Activated naive CD8-positive, alpha-beta T cell treated with anti-CD3 and anti-CD28 coated beads, Interleukin-2, amount 10 ng/mL, durations not matched to agents 7 days and 5 days (primary cell): Measurements from ENCODE around the gene CHD8. TPM values are rescaled to one million over a fixed set of nuclear protein-coding genes. Genes with fewer than 3 reads are reported as not detected.

ENCODE experiments used
- ATAC-seq: fragments of 150-1000 bp; cut with Tn5 transposase; one replicate; pipeline ENCODE4 v1.10.0; 2021; ENCODE audit warnings: low read depth, moderate library complexity
- POLR2A ChIA-PET: fragments of 350-600 bp; sonication (Branson Sonifier 250); formaldehyde crosslinking; loops from one replicate; lab custom pipeline; 2021; ENCODE audit warnings: antibody characterized with exemption; lab: Charles Lee
- DNase-seq: peaks from one replicate; pipeline ENCODE4 v3.0.0; 2021
- H3K27ac Mint-ChIP-seq: one replicate; pipeline ENCODE4 v1.8.0; 2022; ENCODE audit warnings: mild to moderate bottlenecking, mixed read lengths
- H3K27me3 Mint-ChIP-seq: one replicate; pipeline ENCODE4 v1.8.0; 2022; ENCODE audit warnings: mild to moderate bottlenecking, moderate library complexity, mixed read lengths
- H3K36me3 Mint-ChIP-seq: one replicate; pipeline ENCODE4 v1.8.0; 2021; ENCODE audit warnings: mild to moderate bottlenecking, mixed read lengths
- H3K4me1 Mint-ChIP-seq: one replicate; pipeline ENCODE4 v1.8.0; 2021; ENCODE audit warnings: mixed read lengths
- H3K4me3 Mint-ChIP-seq: one replicate; pipeline ENCODE4 v1.8.0; 2022; ENCODE audit warnings: mild to moderate bottlenecking, moderate library complexity, mixed read lengths
- H3K9me3 Mint-ChIP-seq: one replicate; pipeline ENCODE4 v1.8.0; 2021; ENCODE audit warnings: mixed read lengths
- total RNA-seq, 2 experiments: library from RNA; stranded (reverse); gene quantifications; one replicate each; pipeline ENCODE4 v1.2.3, GENCODE V29; 2021

Gene CHD8
- total RNA-seq, 2 experiments from 2014 or later = 128 to 133 TPM

DNA sequence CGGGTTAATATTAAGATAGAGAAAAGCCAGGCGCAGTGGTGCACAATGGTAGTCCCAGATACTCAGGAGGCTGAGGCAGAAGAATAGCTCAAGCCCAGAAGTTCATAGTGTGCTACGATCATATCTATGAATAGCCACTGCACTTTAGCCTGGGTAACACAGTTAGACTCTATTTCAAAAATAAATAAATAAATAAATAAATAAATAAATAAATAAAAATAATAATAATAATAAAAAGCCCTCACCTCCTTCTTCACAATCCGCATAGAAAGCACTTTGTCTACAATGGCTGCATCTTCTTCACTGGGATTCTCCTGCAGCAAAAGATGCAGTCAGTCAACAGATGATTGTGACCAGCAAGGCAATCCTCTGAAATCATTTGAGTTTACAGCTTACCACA lies 40.6 kb downstream of the CHD8 start:
- Mint-ChIP-seq H3K9me3 (no peaks in the 10 kb centered on the region), H3K4me1 (peaks cover 7% of the 10 kb centered on the region), H3K4me3 (no peak overlapping the region), H3K27me3 (no peaks in the 10 kb centered on the region), H3K27ac (no peak overlapping the region), H3K36me3 (peaks cover 37% of the 10 kb centered on the region)
- ATAC-seq = no peak
- DNase-seq = no peak
- POLR2A ChIA-PET = no interaction called here

DNA sequence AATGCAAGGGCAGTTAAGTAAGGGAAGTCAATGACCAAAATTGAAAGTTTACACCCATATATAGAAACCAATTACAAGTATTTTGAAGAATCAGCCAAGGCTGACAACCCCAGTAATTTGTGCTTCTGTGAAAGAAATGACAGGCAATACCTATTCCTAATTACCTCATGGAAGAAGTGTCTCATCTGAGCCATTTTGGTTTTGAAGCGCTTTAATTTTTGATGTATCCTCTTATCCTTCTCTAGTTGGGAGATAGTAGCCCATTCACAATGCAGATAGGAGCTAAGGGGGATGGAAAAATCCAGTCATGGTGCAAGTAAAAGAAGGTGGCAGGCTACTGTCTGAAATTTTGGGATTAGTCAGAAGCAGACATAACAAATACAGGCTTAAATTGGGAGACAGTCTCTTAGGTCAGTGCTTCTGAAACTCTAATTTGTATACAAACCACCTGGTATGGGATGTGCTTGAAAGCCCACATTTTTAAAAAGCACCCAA lies 41.7 kb downstream of the CHD8 start:
- Mint-ChIP-seq H3K4me3 (no peak overlapping the region), H3K27ac (peak overlapping the region; percentile 33), H3K36me3 (peaks cover 33% of the 10 kb centered on the region), H3K4me1 (peaks cover 3% of the 10 kb centered on the region), H3K27me3 (no peaks in the 10 kb centered on the region), H3K9me3 (no peaks in the 10 kb centered on the region)
- ATAC-seq = no peak
- POLR2A ChIA-PET = interaction anchor here (0.6 kb wide), 1 partner anchor 1417 kb away, joined by 3 read pairs; no protein-coding TSS in a partner anchor
- DNase-seq = no peak

DNA sequence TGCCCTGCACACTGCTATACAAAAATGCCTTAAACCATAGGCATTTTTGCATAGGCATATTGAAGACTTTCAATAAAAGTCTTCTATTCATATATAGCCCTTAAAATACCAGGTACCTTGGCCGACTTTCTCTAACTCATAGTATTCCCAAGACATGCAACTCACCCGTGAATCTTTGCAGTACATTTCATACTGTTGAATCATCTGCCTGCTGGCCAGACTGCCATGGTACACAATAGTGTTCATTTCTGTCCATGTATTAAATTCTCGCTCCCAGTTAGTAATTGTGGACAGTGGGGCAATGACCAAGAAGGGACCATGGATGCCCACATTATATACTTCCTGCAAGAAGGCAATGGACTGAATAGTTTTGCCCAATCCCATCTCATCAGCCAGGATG lies 47.8 kb downstream of the CHD8 start:
- H3K4me3 Mint-ChIP-seq = no peak overlapping the region
- H3K27ac Mint-ChIP-seq = no peak overlapping the region
- no peaks in the 10 kb centered on the region for H3K27me3 Mint-ChIP-seq
- H3K9me3 Mint-ChIP-seq = no peaks in the 10 kb centered on the region
- H3K36me3 Mint-ChIP-seq = peaks cover 32% of the 10 kb centered on the region
- H3K4me1 Mint-ChIP-seq = no peaks in the 10 kb centered on the region
- DNase-seq = no peak
- POLR2A ChIA-PET = interaction anchor here (2.3 kb wide), 1 partner anchor 24 kb away, joined by 7 read pairs; no protein-coding TSS in a partner anchor
- no peak for ATAC-seq

DNA sequence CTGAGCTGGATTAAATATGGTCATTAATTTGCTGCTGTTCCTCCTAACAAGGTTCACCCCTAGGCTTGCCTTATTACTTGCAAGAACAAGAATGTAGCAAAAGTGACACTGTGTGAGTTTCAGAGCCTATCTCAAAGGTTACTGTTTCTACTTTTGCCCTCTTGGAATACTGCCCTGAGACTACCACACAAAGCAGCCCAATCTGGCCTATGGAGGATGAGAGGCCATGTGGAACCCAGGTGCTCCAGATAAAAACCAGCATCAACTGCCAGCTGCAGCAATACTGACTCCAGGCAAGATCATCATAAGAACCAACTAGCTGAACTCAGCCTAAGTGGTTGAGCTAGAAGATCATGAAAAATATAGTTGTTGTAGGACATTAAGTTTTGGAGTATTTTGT lies 49.7 kb downstream of the CHD8 start:
- Mint-ChIP-seq H3K27ac (no peak overlapping the region), H3K4me3 (no peak overlapping the region), H3K27me3 (no peaks in the 10 kb centered on the region), H3K36me3 (peaks cover 27% of the 10 kb centered on the region), H3K9me3 (no peaks in the 10 kb centered on the region), H3K4me1 (no peaks in the 10 kb centered on the region)
- no peak for DNase-seq
- POLR2A ChIA-PET = interaction anchor here (2.3 kb wide), 1 partner anchor 22 kb away, joined by 7 read pairs; no protein-coding TSS in a partner anchor
- no peak for ATAC-seq

DNA sequence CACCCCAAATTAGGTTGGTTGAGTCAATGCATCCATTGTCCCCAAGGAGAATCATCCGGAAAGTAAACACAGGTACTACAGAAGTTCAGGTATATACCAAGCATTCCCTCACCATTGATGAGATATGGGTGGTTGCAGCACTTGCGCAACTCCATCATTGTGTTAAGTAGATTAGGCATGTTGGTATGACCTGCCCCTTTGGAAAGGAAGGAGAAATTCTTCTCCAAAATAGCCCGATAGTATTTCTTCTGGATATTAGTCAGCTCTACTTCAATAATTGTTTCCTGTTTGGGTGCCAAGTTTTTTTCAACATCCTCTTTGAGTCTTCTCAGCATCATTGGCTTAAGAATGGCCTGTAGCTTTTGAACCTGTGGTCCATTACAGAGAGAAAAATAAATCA lies 50.8 kb downstream of the CHD8 start:
- ATAC-seq = no peak
- Mint-ChIP-seq H3K36me3 (peaks cover 34% of the 10 kb centered on the region), H3K4me1 (no peaks in the 10 kb centered on the region), H3K27me3 (no peaks in the 10 kb centered on the region), H3K27ac (no peak overlapping the region), H3K4me3 (no peak overlapping the region), H3K9me3 (no peaks in the 10 kb centered on the region)
- POLR2A ChIA-PET = interaction anchor here (0.6 kb wide), 1 partner anchor 13 kb away, joined by 3 read pairs; no protein-coding TSS in a partner anchor
- DNase-seq = no peak

DNA sequence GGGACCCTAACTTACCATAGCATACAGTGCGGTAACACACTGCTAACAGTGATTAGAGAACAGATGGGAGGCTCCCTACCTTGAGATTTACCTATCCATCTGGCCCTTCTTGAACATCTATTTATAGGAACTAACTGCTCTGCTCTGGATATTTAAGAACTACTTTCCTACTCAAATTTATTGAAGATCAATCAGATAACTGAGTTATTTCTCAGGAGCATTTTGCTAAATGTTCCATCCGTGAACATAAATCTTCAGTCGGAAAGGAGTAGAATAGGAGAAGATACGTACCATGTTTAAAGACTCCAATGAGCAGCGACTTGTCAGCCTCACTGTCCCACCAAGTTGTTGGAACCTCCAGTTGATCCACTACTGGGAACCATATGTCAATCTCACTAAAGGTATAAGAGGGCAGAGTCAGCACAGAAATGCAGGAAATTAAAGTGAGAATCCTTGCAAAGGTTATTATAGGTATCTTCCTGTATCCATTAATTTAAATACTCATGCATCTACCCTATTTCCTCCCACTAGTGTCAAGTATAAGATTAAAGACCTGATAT lies 56.5 kb downstream of the CHD8 start:
- no peaks in the 10 kb centered on the region for H3K27me3 Mint-ChIP-seq
- POLR2A ChIA-PET = no interaction called here
- peaks cover 38% of the 10 kb centered on the region for H3K36me3 Mint-ChIP-seq
- no peak overlapping the region for H3K27ac Mint-ChIP-seq
- H3K4me1 Mint-ChIP-seq = no peaks in the 10 kb centered on the region
- H3K4me3 Mint-ChIP-seq = no peak overlapping the region
- DNase-seq (no peak), ATAC-seq (no peak)
- no peaks in the 10 kb centered on the region for H3K9me3 Mint-ChIP-seq

DNA sequence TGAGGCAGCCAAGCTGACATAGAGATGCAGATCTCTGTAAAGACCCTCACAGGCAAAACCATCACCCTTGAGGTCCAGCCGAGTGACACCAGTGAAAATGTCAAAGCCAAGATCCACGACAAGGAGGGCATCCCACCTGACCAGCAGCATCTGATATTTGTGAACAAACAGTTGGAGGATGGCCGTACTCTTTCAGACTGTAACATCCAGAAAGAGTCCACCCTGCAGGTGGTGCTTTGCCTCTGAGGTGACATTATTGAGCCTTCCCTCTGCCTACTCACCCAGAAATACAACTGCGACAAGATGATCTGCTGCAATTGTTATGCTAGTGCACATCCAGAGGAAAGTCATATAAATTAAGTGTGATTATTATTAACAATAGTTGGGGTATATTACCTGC lies 57.0 kb downstream of the CHD8 start:
- no peak overlapping the region for H3K27ac Mint-ChIP-seq
- no peaks in the 10 kb centered on the region for H3K9me3 Mint-ChIP-seq
- peaks cover 41% of the 10 kb centered on the region for H3K36me3 Mint-ChIP-seq
- H3K27me3 Mint-ChIP-seq = no peaks in the 10 kb centered on the region
- no peak overlapping the region for H3K4me3 Mint-ChIP-seq
- no peaks in the 10 kb centered on the region for H3K4me1 Mint-ChIP-seq
- DNase-seq (no peak), ATAC-seq (no peak)
- POLR2A ChIA-PET = no interaction called here

DNA sequence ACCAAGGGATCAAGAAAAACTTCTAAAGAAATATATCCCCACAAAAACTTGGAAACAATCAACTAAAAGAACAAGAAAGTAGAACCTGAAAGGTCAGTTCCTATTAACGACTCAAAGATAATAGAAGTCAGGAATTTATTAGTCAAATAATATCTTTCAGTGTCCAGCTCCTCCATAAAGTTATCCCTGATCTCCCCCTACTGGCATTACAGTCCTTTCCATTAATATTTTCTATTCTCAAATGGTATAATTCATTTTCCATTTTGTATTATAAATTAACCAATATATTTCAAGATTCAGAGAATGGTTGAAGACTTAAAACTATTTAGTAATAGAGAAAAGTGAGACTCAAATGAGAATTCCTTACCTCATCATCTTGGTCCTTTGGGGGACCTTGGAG lies 60.5 kb downstream of the CHD8 start:
- peaks cover 42% of the 10 kb centered on the region for H3K36me3 Mint-ChIP-seq
- no peaks in the 10 kb centered on the region for H3K4me1 Mint-ChIP-seq
- H3K27ac Mint-ChIP-seq = no peak overlapping the region
- ATAC-seq (no peak), DNase-seq (no peak)
- H3K4me3 Mint-ChIP-seq = no peak overlapping the region
- POLR2A ChIA-PET = no interaction called here
- no peaks in the 10 kb centered on the region for H3K27me3 Mint-ChIP-seq
- no peaks in the 10 kb centered on the region for H3K9me3 Mint-ChIP-seq

DNA sequence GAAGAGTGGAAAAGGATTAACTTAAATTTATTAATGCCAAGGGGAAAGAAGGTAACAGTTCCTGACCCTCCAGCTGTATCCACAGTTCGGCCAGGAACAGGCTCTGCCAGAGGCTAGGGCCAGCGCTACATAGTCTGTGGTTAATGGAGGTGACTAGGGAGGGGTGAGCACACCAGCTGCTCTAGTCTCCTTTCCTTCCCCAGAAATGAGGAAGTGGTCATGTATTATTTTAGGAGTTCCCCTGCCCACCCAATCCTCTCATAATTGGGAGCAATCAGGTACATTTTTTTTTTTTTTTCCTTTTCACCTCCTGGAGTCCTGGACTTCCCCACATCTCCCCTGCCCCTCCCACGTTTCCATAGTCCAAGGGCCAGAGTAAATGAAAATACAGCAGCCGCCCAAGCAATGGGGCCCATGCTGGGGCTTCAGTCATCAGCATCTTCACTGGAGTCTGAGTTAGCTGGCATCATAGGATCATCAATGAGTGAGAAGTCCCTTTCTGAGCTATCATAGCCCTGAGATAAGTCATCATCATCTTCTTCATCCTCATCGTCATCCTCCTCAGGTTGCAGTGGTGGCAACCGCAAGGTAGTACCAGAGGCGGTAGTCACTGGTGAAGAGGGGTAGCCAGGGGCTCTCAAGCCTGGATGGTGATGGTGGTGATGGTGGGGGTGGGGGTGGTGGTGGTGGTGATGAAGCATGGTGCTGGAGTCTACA lies 70.6 kb downstream of the CHD8 start:
- POLR2A ChIA-PET = interaction anchor here (0.6 to 1.6 kb wide), 5 partner anchors 16 to 120 kb away, joined by 3 to 7 read pairs (median 4); no protein-coding TSS in a partner anchor

DNA sequence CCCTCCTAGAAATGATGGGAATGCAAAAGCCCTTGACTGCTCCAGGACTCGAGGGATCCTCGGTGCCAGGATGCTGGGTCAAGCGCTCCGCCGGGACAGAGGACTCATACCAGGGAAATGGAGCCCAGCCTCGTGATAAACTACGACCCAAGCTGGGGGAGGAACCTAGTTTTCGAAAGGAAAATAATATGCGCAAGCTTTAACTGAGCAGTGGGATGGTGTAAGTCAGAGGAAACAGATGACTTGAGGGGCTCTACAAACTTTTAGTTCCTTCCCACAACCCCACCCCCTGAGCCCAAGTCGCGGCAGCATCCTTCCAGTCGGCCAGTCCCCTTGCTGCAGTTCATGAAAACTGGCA lies 71.5 kb downstream of the CHD8 start:
- DNase-seq = no peak
- POLR2A ChIA-PET = interaction anchor here (0.6 to 1.6 kb wide), 10 partner anchors 16 to 126 kb away, joined by 3 to 7 read pairs (median 4); partner anchors contain the start of gene METTL3
- H3K4me1 Mint-ChIP-seq = peaks cover 33% of the 10 kb centered on the region
- ATAC-seq = peak; percentile 53
- H3K4me3 Mint-ChIP-seq = peak overlapping the region; percentile 100
- H3K9me3 Mint-ChIP-seq = no peaks in the 10 kb centered on the region
- no peaks in the 10 kb centered on the region for H3K27me3 Mint-ChIP-seq
- H3K27ac Mint-ChIP-seq = peak overlapping the region; percentile 100
- peaks cover 30% of the 10 kb centered on the region for H3K36me3 Mint-ChIP-seq

More for the DNA sequence above, 70.6 kb downstream of the CHD8 start:
- Mint-ChIP-seq H3K27ac (peak overlapping the region; percentile 100), H3K9me3 (no peaks in the 10 kb centered on the region), H3K4me1 (peaks cover 29% of the 10 kb centered on the region), H3K27me3 (no peaks in the 10 kb centered on the region), H3K4me3 (peak overlapping the region; percentile 100), H3K36me3 (peaks cover 31% of the 10 kb centered on the region)
- ATAC-seq (no peak), DNase-seq (no peak)

DNA sequence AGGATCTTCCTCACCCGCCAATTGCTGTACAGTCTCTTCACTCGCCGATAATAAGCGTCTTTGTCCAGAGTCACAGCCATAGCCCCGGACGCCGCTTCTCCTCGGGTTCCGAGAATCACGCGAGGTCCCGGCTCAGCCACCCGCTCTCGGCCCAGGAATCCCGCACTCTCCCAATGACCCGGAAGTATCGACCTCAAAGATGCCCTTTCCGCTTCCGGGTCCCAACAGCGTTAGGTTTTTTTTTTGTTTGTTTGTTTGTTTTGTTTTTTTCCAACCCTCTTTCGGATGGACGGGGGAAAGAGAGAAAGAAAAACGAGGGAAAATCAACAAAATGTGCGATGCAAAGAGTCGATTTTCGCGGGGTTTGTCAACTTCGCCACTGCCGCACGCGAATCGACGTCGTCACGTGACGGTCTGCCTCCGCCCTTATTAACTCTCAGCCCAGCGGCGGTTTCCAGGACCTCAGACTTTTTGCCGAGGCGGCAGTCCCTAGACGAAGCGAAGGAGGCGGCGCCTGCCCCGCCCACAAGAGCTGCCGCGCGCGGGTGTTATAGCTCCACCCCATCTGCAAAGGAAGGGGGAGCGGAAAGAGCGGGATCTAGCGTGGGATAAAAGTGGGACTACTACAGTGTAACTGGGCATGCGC lies 72.0 kb downstream of the CHD8 start, which contains the start of gene SUPT16H:
TSS of gene SUPT16H (minus strand) at position 172 of the 646 bp plus-strand sequence. CDS start at position 80, 92 bp downstream.
- ATAC-seq = peak; percentile 94
- POLR2A ChIA-PET = interaction anchor here (0.6 to 1.6 kb wide), 11 partner anchors 16 to 127 kb away, joined by 3 to 7 read pairs (median 3); partner anchors contain the start of gene METTL3
- H3K4me1 Mint-ChIP-seq = peaks cover 36% of the 10 kb centered on the region
- H3K9me3 Mint-ChIP-seq = no peaks in the 10 kb centered on the region
- H3K36me3 Mint-ChIP-seq = peaks cover 30% of the 10 kb centered on the region
- DNase-seq = peak; percentile 93
- H3K27ac Mint-ChIP-seq = peak within 1 kb of the TSS; percentile 100
- H3K27me3 Mint-ChIP-seq = no peaks in the 10 kb centered on the region
- H3K4me3 Mint-ChIP-seq = peak within 1 kb of the TSS; percentile 100

DNA sequence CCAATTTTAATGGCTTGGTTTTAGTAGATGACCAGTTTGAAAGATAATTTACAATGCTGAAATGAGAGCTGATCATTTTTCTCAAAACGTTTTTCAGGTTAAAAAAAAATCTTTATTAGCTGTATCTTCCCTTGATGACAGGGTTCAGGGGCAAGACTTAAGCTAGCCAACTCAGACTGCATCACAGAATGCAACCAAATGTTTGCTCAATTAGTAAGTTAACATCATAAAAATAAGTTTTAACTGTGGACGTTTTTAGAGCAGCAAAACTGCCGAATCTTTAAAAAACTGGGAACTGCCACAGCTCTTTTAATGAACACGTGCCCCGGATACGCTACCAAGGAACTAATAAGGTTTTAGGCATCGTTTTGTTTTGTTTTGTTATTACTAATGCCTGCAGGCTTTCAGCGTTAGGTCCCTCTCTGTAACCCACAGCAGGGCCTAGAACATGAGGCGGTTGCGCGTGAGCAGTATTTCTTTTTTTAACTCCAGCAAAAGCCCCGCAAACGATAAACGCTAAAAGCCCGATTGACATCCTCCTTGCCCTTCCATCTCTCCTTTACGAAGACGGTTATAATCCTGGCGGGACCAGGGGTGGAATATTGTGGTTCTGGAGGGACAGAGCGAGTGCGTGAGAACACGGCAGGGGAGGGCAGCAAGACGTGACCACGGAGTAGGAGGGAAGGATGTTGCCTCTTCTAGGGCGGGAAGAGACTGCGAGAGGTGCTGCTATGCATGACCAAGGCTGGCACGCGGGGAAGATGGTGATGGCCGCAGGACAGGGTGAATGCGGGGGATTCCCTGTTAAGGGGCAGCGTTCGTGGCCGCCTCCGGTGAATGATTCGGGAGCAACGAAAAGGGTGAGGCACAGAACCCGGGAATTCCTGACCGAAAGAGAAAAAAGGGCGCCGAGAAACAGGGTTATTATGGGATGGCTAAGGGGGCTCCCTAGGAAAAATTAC lies 72.8 kb downstream of the CHD8 start:
- Mint-ChIP-seq H3K27me3 (no peaks in the 10 kb centered on the region), H3K9me3 (no peaks in the 10 kb centered on the region), H3K27ac (peak overlapping the region; percentile 100), H3K36me3 (peaks cover 26% of the 10 kb centered on the region), H3K4me3 (peak overlapping the region; percentile 100), H3K4me1 (peaks cover 36% of the 10 kb centered on the region)
- ATAC-seq (peak; percentile 40), DNase-seq (peak; percentile 66)
- POLR2A ChIA-PET = interaction anchor here (0.8 to 1.5 kb wide), 5 partner anchors 54 to 151 kb away, joined by 3 to 8 read pairs (median 3); partner anchors contain the start of gene CHD8
